ENCODE measurements around the gene KRTAP17-1.

KRTAP17-1 gene

GRCh38 chr17:41332239-41332638 lies 16.7 kb upstream of the KRTAP17-1 start:
- DNase-seq = no peak

DNA sequence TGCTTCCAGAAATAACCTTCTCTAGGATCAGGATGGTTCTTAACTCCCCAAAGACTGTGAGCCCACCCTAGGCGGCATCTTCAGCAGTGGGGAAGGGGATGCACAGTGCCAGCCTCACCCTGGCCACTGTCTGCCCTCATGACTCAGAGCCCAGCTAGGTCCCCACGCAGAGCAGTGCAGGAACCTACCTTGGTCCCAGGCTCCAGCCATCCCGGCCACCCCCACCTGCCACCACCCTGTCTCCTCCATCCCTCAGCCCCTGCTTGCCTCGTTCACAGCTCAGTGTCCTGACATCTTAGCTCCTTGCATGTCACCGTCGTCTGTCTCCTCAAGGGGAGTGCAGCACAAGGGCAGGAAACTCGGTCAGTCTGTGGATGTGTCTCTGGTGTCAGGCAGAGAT lies 16.1 kb upstream of the KRTAP17-1 start:
- DNase-seq = no peak

DNA sequence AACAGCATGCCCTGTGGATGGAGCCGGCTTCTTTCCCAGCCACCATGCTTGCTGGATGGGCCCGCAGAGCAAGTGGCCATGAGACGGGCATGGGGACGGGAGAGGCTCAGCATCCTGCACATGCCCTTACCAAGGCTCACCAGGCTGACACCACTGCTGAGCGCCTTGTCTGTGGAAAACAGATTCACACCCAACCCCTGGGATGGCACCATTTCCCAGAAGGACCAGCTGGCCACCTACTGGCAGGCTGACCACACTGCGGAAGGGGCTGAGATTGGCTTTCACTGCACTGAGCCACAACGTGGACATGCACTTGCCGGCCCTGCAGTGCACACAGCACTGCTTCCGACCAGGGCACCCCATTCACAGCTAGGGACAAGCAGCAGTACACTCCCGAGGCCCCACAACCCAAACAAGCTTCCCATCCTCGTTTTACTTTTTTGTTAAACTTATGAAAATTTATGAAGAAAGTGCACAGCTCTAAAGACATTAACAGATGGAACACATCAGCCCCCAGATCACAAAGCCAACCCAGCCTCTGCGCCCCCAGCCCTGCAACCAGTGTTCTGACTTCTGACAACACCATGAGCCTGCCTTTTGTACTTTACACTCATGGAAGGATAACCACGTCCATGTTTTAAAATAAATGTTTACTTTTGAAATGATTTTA lies 13.9 kb upstream of the KRTAP17-1 start:
- peak; percentile 82 for DNase-seq

DNA sequence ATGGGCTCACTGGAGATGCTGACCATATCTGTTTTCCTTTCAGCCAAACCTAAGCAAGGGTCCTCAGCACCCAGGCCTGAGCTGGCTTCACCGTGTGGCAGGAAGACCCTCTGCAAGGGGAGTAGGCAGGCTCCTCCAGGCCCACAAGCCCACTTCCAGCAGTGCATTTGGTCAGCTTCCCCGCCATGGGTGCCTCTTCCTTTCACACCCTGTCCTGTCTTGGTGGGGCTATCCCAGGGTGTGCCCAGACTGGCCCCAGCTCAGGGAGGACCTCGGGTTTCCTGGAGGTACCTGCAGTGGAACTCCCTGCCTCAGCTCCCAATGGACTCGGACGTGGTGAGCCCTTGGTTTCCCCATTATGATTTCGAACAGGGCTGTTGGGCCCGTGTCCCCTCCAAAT lies 12.7 kb upstream of the KRTAP17-1 start:
- no peak for DNase-seq

DNA sequence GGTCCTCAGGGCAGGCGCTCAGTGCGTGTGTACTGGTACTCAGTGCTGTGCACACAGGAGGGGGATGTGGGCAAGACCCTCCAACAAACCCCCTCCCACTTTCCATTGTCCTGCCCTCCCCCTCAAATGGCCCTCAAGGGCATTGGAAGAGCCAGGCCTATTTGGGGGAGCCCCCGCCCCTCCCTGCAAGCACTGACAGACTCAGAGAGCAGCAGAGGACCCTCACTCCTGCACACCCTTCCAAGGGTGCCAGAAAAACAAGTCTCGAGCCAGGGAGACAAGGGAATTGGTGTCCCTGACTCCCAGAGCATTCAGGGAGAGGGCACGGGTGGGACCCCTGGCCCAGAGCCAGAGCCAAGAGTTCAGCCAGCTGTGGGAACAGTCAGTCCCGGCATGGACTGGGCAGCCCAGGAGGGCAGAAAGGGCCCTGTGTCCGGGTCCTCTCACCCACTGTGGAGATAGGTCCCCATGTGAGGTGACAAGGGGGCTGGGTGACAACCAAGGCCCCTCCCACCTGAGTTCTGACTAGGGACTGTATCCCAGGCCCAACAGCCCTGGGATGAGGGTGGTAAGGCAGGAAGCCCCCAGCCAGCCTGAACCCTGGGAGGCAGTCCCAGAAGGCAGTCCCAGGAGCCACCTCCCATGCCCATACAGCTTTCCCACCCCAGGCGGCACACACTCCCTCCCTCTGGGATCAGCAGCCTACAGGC lies 12.1 kb upstream of the KRTAP17-1 start:
- DNase-seq = no peak

- DNase-seq = no peak
These were observed 10.9 kb upstream of the KRTAP17-1 start for GRCh38 chr17:41326173-41327145.

DNA sequence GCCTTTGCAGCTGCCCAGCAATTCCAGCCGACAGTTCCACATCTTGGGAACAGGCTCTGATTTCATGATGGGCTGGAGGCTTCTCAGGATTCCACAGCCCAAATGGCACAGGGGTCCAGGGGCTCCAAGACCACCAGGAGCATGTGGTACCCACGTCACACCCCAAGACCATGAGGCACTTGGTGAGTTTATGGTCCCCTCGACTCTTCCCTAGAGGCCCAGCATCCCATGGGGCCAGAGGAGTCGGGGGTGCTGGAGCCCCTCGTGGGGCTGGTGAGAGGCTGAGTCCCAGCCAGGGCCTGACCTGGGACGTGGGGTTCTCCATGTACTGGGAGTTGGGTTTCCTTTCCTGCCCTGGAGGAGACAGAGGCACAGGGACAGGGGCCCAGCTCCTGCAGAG lies 10.1 kb upstream of the KRTAP17-1 start:
- DNase-seq = no peak

- DNase-seq = no peak
These were observed 9.6 kb upstream of the KRTAP17-1 start for GRCh38 chr17:41325126-41325525.

DNA sequence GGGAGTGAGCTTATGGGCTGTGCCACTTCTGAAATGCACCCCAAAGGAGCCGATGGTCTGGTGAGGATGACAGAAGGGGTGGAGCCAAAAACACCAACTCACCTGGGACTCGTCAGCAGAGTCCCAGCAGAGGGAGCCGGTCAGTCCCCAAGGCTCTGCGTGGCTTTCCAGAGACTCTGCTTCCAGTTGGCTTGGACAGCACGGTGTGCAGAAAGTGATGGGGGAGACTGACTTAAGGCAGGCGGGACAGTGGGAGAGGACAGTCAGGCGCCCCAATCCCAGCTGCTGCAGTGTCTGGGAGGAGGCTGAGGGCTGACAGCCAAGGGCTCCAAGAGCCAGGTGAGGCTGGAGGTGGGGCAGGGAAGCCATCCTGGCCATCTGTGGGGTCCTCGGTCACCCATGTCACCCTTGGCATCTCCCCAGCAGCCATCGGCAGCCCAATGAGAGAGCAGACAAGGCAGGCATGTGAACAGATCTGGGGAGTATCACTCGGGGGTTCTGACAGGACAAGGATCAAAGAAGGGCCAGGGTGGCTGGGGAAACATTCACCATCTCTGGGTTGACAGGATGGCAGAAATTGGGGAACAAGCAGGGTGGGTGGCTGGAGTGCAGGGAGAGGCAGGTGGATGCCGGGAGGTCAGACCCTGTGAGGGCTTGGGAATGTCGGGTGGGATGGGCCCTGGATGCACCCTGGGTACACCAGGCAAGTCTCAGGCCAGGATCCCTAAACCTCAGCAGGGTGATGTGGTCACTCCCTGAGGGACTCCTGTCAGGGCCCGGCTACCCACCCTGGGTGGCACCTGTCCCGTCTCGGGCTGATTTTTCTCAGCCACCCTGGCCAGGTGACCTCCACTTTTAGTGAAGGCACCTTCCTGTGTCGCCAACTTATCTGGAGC lies 8.9 kb upstream of the KRTAP17-1 start:
- peak; percentile 57 for DNase-seq

- DNase-seq = no peak
These were observed 7.7 kb upstream of the KRTAP17-1 start for GRCh38 chr17:41322903-41323895.

DNA sequence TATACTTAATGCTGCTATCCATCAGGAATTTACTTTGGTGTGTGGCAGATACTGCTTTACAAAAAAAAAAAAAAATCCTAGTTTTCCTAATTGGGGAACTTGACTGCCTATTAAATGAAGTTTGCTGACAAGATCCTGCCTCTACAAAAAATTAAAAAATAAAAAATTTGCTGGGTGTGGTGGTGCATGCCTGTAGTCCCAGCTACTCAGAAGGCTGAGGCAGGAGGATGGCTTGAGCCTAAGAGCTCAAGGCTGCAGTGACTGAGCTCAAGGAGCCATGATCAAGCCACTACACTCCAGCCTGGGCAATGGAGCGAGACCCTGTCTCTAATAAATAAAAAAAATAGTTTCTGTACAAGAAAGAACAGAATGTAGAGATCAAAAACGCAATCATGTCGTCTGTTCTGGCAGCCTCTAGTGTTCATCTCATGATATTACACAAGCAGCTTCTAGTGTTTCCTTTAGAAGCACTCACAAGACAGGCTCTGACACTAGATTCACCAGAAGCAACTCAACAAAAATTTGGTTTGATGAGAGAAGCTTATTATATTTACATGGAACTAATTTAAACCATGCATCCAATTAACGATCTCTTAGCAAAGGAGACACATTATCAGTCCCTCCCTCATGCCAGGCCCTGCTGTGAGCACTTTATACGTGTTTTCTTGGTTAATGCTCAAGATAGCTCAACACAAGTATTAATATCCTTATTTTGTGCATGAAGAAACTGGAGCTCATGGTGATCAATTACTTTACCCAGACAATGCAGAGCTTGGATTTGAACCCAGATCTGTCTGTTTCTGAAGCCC lies 6.8 kb upstream of the KRTAP17-1 start:
- peak; percentile 70 for DNase-seq

DNA sequence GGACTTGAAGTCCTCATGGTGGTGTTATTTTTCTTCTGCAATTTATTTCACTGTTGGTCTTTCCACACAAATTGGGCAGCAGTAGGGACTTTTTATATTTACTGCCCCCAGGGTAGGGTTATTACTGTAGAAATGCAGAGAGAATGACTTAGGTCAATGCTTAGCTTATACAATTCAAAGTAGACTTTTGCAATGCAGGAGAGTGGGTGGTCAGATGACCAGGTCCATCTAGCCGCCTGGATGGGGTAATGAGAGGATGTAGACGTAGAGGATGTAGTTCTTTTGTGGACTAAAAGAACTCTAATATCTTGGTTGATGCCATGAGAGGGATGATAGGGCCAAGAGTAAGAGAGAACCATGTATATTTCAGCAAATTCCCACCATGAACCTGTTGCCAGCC lies 2.7 kb upstream of the KRTAP17-1 start:
- DNase-seq = no peak

DNA sequence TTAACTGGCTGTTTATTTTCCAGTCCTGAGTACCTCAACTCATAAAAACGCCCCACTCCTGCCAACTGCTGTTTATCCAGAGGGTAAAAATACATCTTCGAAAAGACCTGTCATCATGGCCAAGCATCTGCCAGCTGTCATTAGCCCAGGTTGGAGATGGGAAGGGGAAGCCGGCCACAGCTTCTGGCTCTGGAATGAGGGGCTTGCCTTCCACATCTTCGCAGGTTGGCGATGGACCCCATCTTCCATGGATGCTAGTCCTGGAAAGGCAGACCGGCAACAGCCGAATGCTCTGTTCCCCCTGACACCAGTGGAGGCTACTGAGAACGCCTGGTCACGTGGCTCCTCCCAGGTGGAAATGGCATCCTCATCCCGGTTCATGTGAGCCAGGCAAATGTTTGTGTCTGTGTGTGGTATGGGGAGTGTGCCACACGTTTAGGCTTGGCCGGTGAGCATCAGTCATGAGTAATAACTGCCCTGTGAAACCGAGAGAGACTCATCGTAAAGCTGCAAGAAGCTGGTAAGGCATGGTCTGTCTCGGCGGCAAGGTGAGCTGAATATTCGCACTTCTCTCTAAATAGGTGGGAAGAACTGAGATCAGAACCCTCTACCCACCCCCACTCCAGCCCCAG lies 420 bp upstream of the KRTAP17-1 start:
- no peak for DNase-seq

DNA sequence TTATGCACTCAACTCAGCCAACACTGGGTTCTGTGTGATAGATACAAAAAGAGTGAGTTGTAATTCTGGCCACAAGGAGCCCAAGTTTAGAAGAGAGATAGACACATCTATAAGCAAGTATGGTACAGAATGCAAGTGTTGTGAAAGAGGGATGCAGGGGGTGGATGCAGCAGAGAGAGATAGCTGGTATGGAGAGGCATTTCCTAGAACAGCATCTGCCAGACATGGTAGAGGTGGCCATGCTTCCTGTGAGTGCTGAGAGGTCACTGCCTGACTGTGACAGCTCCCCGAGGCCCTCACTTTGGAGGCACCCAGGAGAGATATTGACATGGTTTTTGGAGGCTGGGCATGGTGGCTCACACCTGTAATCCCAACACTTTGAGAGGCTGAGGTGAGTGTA lies 4.4 kb downstream of the KRTAP17-1 start:
- DNase-seq = no peak

GRCh38 chr17:41308918-41309359 lies 6.6 kb downstream of the KRTAP17-1 start, which contains the start of gene KRTAP16-1:
Gene KRTAP16-1 (minus strand): TSS chr17:41309309. CDS start chr17:41309253, 56 bp downstream.
- peak; percentile 61 for DNase-seq

- DNase-seq = peak; percentile 81
These were observed 7.1 kb downstream of the KRTAP17-1 start for GRCh38 chr17:41308251-41308917.

DNA sequence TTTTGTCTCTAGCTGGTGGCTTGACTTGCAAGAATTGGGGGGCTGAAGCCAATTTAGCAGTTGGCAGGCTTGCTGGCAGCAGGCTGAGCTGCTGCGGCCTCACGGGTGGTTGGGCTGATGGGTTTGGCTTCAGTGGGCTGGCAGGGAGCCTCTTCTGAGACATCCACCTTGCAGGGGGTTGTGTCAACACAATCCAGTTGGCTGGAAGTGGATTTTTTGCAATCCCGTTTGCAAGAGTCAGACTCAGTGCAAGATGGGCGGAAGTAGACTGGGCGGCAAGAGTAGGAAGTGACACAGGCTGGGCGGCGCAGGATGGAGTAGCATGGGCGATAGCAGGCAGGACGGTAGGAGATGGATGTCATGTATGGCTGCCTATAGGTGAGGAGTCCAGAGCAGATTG lies 7.9 kb downstream of the KRTAP17-1 start:
- DNase-seq = no peak

DNA sequence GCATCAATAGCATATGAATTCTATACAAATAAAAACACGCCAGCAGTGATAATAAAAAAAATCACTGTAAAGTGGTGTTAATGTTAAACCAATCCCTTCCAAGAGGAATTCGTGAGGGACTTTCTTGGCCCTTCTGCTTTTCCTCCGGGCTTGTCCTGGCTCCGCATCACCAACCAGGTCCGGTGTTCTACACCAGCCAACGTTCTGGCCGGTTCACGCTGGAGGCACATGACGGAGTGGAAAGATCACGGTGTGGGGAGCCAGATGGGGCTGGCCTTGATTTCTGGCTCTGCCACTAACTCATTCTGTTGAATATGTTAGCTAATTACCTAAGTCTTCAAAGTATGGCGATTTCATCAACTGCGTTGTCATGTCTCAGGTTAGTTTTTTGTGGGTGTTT lies 11.4 kb downstream of the KRTAP17-1 start:
- DNase-seq = no peak

DNA sequence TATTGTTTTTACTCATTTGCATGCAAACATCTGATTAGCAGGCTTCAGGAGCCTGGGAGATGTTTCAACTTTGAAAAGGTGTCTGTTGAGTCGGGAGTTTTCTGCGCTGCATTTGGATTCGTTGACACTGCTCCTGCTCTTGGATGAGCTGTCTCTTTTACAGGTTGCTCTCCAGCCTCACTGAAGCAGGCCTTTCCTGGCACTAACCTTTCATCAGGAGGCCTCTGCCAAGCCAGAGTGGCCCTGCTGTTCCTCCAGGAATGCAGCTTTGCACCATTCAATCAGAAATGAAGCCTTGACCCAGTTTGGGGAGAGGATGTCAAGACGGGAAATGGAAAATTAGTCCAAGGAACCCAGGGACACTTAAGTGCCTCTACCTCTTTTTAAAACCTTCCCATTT lies 12.5 kb downstream of the KRTAP17-1 start:
- DNase-seq = no peak
